Jurkat, Clone E6-1 (cell line): ENCODE measurements around the gene CDK8.

Experiments used
- DNase-seq: peaks from one replicate; pipeline ENCODE4 v3.0.0-alpha.2; 2011; ENCODE audit warnings: low read depth, low spot score
- H3K4me3 ChIP-seq: 2 replicates; pipeline ENCODE4 v1.5.1; 2011; ENCODE audit warnings: mild to moderate bottlenecking, low read length, control low read depth, moderate library complexity

Gene CDK8

DNA sequence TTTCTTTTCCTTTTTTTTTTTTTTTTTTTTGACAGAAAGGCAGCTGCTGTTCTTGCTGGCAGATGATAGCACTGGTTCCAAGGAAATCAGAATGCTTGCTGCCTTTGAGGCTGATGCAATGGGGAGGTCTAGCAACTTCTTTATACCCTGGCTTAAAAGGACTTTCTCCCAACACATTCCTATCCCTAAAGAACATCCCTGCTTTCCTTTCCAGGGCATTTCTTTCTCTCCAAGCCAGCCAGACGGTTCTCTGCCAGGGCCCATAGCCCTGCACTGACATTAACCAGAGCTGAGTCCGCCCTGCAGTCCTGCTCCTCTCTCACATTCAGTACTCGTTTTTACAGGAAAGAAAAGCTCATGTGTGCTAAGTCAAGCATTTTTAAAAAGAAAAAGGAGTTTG is 169.7 kb downstream of the CDK8 start:
- no peak for DNase-seq
- no peak overlapping the region for H3K4me3 ChIP-seq

DNA sequence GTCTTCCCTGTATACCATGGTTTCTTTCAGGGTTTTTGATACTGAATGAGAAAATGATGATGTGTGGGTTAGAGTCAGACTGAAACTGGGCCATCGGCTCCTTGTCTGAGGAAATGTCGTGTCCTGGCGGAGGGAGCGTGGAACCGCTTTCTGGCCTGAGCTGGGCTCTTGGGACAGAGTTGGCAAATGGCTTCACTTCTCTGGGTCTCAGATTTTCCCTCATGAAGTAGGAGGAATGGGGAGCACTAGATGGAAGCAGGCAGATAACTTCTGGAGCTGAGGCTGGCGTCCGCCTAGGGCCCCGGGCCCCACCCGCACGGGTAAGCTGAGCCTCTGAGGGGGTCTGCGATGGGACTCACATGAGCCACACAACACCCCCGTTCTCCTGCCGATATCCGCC is 170.3 kb downstream of the CDK8 start:
- no peak overlapping the region for H3K4me3 ChIP-seq
- no peak for DNase-seq

DNA sequence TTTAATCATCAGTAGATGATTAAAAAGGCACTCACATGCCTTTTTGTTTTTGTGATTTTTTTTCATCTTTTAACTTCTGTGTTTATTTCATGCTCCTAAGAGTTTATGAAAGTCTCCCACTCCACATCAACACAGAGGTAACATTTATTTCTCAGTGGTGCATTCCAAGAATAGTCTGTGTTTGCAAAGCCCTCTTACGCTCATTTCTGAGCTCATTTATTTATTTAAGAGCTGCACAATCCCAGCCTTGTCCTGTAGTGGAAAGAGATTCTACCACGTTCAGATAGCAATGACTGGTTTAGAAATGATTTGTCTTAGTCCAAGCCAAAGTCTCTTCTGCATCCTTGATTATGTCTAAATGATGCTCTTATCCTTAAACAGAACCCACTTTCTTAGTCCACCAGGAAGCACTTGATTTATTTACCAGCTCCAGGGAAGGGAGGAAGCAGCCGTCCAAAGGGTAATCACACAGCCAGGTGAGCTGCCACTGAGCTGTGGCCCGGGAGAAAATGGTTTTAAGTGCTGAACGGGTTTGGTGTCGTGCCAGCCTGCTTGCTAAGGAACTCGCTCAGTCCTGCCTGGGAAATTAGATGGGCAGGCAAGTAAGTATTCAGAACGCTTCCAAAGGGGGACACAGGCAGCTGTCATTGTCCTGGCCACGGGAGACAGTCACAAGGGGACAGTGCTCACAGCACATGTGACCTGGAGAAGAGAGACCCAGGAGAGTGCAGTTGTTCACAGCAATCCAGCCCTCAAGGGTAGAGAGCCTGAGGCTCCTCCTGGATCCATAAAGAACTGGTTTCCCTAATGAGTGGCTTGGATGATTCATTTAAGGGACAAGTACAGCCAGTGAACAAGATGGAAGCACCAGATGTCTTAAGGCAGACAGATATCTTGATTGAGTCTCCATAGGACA is 171.8 kb downstream of the CDK8 start:
- H3K4me3 ChIP-seq: no peak overlapping the region
- no peak for DNase-seq

DNA sequence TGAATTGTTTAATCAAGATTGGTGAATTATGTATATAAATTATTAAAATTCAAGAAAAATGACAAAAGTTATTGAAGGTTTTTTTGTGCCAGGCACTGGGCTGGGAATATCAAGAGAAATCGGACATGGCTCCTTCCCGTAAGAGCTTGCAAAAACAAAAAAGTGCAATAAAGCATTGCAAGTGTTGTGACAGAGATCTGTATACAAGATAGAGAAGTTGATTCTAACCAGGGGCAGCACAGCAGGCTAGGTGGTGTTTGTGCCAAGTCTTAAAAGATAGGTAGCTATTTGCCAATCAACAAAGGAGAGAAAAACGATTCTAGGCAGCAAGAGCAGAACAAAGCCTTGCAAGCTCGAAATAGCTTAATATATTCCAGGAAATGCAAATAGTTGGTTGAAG is 179.8 kb downstream of the CDK8 start:
- no peak overlapping the region for H3K4me3 ChIP-seq
- no peak for DNase-seq

DNA sequence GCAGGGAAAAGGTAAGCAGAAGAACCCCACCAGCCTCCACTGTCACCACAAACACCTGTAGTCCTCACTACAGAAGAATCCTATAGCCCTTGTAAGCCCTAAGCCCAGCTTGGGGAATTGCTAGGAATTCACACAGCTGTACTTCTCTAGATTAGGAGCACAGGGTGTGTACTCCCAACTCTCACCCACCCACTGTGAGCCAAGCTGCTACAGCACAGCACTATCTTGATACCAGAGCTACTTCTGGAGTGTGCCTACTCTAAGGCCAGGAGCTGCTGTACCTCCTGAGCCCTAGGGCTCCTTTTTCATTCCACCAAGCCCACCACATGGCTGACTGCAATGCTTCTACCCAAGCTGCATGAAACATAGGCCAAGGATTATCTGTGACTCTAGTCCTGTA is 181.2 kb downstream of the CDK8 start:
- no peak overlapping the region for H3K4me3 ChIP-seq
- DNase-seq: no peak

DNA sequence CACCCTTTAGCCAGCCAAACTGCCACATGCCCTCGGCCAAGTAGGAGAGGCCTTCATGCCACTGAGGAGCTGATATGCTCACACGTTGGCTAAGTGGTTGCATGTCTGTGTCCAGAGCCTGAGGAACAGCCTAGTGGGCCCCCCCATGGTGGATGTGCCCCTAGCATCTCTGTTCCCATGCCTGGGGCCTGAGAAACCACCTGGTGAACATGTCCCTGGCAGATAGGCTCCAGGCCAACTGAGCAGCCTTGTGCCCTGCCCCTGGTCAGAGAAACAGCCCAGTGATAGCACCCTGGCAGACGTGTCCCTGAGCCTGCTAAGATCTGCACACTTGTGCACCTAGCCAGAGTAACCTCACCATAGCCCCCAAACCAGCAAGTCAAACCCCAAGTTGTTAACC is 181.7 kb downstream of the CDK8 start:
- DNase-seq: no peak
- H3K4me3 ChIP-seq: no peak overlapping the region

GRCh38 chr13:26436914-26437313 is 183.0 kb downstream of the CDK8 start:
- no peak overlapping the region for H3K4me3 ChIP-seq
- no peak for DNase-seq

DNA sequence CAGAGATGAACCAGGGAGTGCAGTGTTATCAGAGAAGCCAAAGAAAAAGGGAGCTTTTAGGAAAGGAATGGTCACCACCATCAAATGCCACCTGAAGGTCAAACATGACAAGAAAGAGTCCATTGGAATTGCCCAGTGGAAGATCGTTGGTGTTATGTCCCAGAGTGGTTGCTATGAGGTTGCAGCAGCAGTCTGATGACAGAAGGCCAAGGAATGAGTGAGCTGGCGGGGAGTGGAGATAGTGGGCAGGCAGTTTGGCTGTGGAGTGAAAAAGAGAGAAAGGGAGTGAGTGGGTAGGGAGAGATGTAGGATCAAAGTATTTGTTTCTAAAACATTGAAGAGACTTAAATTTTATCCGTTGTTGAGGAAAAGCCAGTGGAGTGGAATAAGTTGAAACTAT is 186.2 kb downstream of the CDK8 start:
- DNase-seq: no peak
- H3K4me3 ChIP-seq: no peak overlapping the region

DNA sequence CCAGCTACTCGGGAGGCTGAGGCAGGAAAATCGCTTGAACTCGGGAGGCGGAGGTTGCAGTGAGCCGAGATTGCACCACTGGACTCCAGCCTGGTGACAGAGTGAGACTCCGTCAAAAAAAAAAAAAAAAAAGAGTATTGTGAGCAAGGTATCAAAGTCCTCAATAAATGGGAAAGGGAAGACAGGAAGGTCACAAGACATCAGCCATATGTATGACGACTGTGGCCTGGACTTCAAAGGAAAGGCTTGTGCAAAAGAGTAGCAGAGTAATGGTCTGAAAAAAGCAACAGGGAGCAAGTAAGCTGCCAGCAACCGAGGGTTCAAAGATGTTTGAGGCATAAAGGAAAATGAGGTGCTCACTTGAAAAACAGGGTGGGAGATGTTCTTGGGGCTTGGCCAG is 187.5 kb downstream of the CDK8 start:
- no peak for DNase-seq
- no peak overlapping the region for H3K4me3 ChIP-seq

DNA sequence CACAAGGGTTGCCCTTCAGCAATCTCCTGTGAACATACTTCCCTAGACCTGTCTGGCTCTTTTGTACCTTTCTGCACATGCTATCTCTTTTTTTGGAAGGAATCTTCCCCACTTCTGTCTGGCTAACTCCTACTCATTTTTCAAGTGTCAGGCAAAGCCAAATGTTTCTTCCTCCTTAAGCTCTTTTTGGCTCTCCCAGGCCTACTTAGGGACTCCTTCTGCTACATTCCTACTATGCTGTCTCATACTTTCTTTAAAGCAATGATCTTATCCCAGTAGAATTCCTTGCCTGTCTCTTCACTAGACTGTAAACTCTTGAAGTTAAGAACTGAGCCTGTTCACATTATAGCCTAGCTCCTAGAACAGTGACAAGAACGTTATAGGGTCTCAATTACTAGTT is 188.6 kb downstream of the CDK8 start:
- no peak for DNase-seq
- no peak overlapping the region for H3K4me3 ChIP-seq

GRCh38 chr13:26445092-26445491 is 191.2 kb downstream of the CDK8 start:
- H3K4me3 ChIP-seq: no peak overlapping the region
- DNase-seq: no peak

- no peak for DNase-seq
- no peak overlapping the region for H3K4me3 ChIP-seq
These were observed 192.8 kb downstream of the CDK8 start for GRCh38 chr13:26446751-26447150.

- no peak for DNase-seq
- H3K4me3 ChIP-seq: no peak overlapping the region
These were observed 194.1 kb downstream of the CDK8 start for GRCh38 chr13:26448032-26448431.

DNA sequence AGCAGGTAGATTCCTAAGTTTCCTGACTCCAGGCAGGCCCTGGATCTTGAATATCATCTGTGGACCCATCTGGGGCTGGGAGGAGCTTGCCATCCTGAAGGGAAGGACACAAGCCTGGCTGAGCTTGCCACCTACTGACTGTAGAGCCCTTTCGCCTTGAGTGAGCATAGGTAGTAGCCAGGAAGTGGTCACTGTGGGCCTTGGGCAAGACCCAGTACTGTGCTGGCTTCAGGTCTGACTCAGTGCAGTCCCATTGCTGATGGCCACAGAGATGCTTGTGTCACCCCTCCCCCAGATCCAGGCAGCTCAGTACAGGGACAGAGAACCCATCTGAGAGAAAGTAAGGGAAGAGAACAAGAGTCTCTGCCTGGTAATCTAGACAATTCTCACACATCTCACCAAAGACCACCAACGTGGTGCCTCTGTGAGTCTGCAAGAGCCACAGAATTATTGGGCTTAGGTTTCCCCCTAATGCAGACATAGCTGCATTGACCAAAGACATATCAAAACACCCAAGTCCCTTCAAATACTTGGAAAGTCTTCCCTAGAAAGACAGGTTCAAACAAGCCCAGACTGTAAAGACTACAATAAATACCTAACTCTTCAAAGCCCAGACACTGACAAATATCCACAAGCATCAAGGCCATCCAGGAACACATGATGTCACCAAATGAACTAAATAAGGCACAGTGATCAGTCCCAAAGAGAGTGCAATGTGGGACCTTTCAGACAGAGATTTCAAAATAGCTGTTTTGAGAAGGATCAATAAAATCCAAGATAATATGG is 195.3 kb downstream of the CDK8 start:
- H3K4me3 ChIP-seq: no peak overlapping the region
- DNase-seq: no peak
